Body of pancreas (tissue), 4 donors: ENCODE data around the gene MESP2. TPM values are rescaled to one million over a fixed set of nuclear protein-coding genes. Genes with fewer than 3 reads are reported as not detected.

Experiments
- ATAC-seq: fragments of 150-250 bp; one replicate; pipeline ENCODE4 v1.9.1; 2016
- DNase-seq, 4 donors: peaks; one replicate each; pipeline ENCODE4 v3.0.0-alpha.2; 2019
- H3K27ac ChIP-seq, 4 donors: fragments of 200-600 bp; sonication (generic); 1 replicate in 3 of 4; 2 replicates in 1 of 4; pipeline versions ENCODE4 v1.5.1 to v1.6.1; 2016 to 2019; ENCODE audit warnings: mild to moderate bottlenecking in 1 of 4, mixed read lengths in 1 of 4, moderate library complexity in 1 of 4
- H3K27me3 ChIP-seq, 2 donors: fragments of 200-600 bp; sonication (generic); one replicate each; pipeline ENCODE4 v1.6.0; 2016; ENCODE audit warnings: mild to moderate bottlenecking in 1 of 2
- H3K36me3 ChIP-seq, 2 donors: fragments of 200-600 bp; sonication (generic); replicated peaks in 1 of 2; 2 replicates each; pipeline ENCODE4 v1.5.1; 2016; ENCODE audit warnings: low read depth in 2 of 2; ENCODE audit not compliant: insufficient read depth in 1 of 2
- H3K4me1 ChIP-seq: fragments of 200-600 bp; sonication (generic); one replicate; pipeline ENCODE4 v1.6.0; 2016
- H3K4me3 ChIP-seq, 2 donors: fragments of 200-600 bp; sonication (generic); 1 replicate in 1 of 2; 2 replicates in 1 of 2; pipeline ENCODE4 v1.5.1; 2016 to 2019
- H3K9me3 ChIP-seq, 3 donors: fragments of 200-600 bp; sonication (generic); 1 replicate in 2 of 3; 2 replicates in 1 of 3; pipeline ENCODE4 v1.5.1; 2016
- CTCF ChIP-seq, 7 experiments: fragments of 450-650 bp in 4 of 7; fragments of 200-600 bp in 3 of 7; sonication (generic) in 3 of 7; IDR thresholded peaks; one replicate each; pipeline ENCODE4 v1.5.1; 2016 to 2019; ENCODE audit warnings: antibody characterized with exemption in 7 of 7
- POLR2A ChIP-seq, 3 donors: fragments of 450-650 bp; IDR thresholded peaks; one replicate each; pipeline ENCODE4 v1.6.1; 2016; ENCODE audit warnings: antibody characterized with exemption in 3 of 3, mild to moderate bottlenecking in 2 of 3
- WGBS, 2 donors: methylation state at CpG; one replicate each; pipeline ENCODE4 v1.1.5; 2017; 5-methylcytosine and 5-hydroxymethylcytosine counted together
- intact Hi-C: fragments of 100-400 bp; cut with DNase I; formaldehyde crosslinking; loops from one replicate; pipeline ENCODE4 v1.15.1; 2023
- total RNA-seq, 2 donors: library from RNA; depleted of rRNA; stranded (reverse); fragments of >200 nt; gene quantifications; one replicate each; pipeline ENCODE4 v1.1.0, GENCODE V29; 2016

MESP2 gene
- total RNA-seq, 2 donors from 2014 or later: 1.8 TPM; not detected in 1

- H3K36me3 ChIP-seq: no peaks in the 10 kb centered on the region
- WGBS, 2 donors: 23 to 24% methylated on average over 4 to 7 of the region's 7 CpGs
- H3K27me3 ChIP-seq: no peaks in the 10 kb centered on the region
- ATAC-seq (peak; percentile 74), DNase-seq (peak; percentile 86 to 94 (median 92))
- H3K9me3 ChIP-seq: no peaks in the 10 kb centered on the region
- no peak for TF ChIP-seq CTCF (IDR thresholded peaks at IDR 0.05)
- TF ChIP-seq POLR2A (IDR thresholded peaks at IDR 0.05): peak in 2 of 3 donors; percentile 55 to 66
- peaks cover 56% of the 10 kb centered on the region for H3K4me1 ChIP-seq
- H3K27ac ChIP-seq: peak overlapping the region; percentile 90 to 99 (median 95)
- H3K4me3 ChIP-seq: no peak overlapping the region
- intact Hi-C loops: no loop called here
These were observed 8.0 kb upstream of the MESP2 start for GRCh38 chr15:89768071-89768500.

- peaks cover 65% of the 10 kb centered on the region for H3K4me1 ChIP-seq
- no peak for DNase-seq
- WGBS, 2 donors: 65 to 76% methylated on average over 3 of the region's 3 CpGs
- intact Hi-C loops: no loop called here
- H3K36me3 ChIP-seq: no peaks in the 10 kb centered on the region
- no peaks in the 10 kb centered on the region for H3K27me3 ChIP-seq
- peak overlapping the region; percentile 39 to 95 (median 92) for H3K27ac ChIP-seq
- H3K9me3 ChIP-seq: no peaks in the 10 kb centered on the region
- TF ChIP-seq POLR2A (IDR thresholded peaks at IDR 0.05): no peak
- no peak for TF ChIP-seq CTCF (IDR thresholded peaks at IDR 0.05)
- no peak overlapping the region for H3K4me3 ChIP-seq
- no peak for ATAC-seq
These were observed 6.8 kb upstream of the MESP2 start for GRCh38 chr15:89769366-89769765.

- Histone ChIP-seq H3K36me3 (no peaks in the 10 kb centered on the region), H3K27ac (peak overlapping the region in 3 of 4 donors; percentile 20 to 53 (median 52)), H3K9me3 (no peaks in the 10 kb centered on the region), H3K4me1 (peaks cover 65% of the 10 kb centered on the region), H3K27me3 (no peaks in the 10 kb centered on the region), H3K4me3 (no peak overlapping the region)
- no peak for ATAC-seq
- intact Hi-C loops: no loop called here
- no peak for TF ChIP-seq CTCF (IDR thresholded peaks at IDR 0.05)
- TF ChIP-seq POLR2A (IDR thresholded peaks at IDR 0.05): no peak
- 58 to 61% methylated on average over 3 of the region's 3 CpGs for WGBS, 2 donors
- no peak for DNase-seq
These were observed 6.1 kb upstream of the MESP2 start for GRCh38 chr15:89770041-89770440.

GRCh38 chr15:89772932-89773583 lies 3.1 kb upstream of the MESP2 start:
- H3K27me3 ChIP-seq: no peaks in the 10 kb centered on the region
- H3K36me3 ChIP-seq: no peaks in the 10 kb centered on the region
- DNase-seq: peak in 1 of 4 donors; percentile 19
- H3K9me3 ChIP-seq: no peaks in the 10 kb centered on the region
- peak overlapping the region in 3 of 4 donors; percentile 2 to 43 (median 29) for H3K27ac ChIP-seq
- H3K4me1 ChIP-seq: peaks cover 54% of the 10 kb centered on the region
- WGBS, 2 donors: 27 to 28% methylated on average over 3 of the region's 3 CpGs
- peak in 6 of 7 experiments; percentile 21 to 70 (median 48) for TF ChIP-seq CTCF (IDR thresholded peaks at IDR 0.05)
- no peak for TF ChIP-seq POLR2A (IDR thresholded peaks at IDR 0.05)
- intact Hi-C loops: no loop called here
- no peak for ATAC-seq
- no peak overlapping the region for H3K4me3 ChIP-seq

- TF ChIP-seq POLR2A (IDR thresholded peaks at IDR 0.05) (no peak), CTCF (IDR thresholded peaks at IDR 0.05) (no peak)
- H3K4me3 ChIP-seq: no peak overlapping the region
- H3K27ac ChIP-seq: no peak overlapping the region
- DNase-seq (no peak), ATAC-seq (no peak)
- H3K4me1 ChIP-seq: peaks cover 40% of the 10 kb centered on the region
- WGBS, 2 donors: 96 to 100% methylated on average over 5 of the region's 5 CpGs
- H3K27me3 ChIP-seq: no peaks in the 10 kb centered on the region
- intact Hi-C loops: no loop called here
- no peaks in the 10 kb centered on the region for H3K9me3 ChIP-seq
- no peaks in the 10 kb centered on the region for H3K36me3 ChIP-seq
These were observed 1.6 kb upstream of the MESP2 start for GRCh38 chr15:89774492-89774891.
